ENCODE measurements around the gene CLEC16A.
A peak's percentile ranks its signal among the peaks of the same experiment; 100 is the strongest.

CLEC16A gene, protein sequence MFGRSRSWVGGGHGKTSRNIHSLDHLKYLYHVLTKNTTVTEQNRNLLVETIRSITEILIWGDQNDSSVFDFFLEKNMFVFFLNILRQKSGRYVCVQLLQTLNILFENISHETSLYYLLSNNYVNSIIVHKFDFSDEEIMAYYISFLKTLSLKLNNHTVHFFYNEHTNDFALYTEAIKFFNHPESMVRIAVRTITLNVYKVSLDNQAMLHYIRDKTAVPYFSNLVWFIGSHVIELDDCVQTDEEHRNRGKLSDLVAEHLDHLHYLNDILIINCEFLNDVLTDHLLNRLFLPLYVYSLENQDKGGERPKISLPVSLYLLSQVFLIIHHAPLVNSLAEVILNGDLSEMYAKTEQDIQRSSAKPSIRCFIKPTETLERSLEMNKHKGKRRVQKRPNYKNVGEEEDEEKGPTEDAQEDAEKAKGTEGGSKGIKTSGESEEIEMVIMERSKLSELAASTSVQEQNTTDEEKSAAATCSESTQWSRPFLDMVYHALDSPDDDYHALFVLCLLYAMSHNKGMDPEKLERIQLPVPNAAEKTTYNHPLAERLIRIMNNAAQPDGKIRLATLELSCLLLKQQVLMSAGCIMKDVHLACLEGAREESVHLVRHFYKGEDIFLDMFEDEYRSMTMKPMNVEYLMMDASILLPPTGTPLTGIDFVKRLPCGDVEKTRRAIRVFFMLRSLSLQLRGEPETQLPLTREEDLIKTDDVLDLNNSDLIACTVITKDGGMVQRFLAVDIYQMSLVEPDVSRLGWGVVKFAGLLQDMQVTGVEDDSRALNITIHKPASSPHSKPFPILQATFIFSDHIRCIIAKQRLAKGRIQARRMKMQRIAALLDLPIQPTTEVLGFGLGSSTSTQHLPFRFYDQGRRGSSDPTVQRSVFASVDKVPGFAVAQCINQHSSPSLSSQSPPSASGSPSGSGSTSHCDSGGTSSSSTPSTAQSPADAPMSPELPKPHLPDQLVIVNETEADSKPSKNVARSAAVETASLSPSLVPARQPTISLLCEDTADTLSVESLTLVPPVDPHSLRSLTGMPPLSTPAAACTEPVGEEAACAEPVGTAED

DNA sequence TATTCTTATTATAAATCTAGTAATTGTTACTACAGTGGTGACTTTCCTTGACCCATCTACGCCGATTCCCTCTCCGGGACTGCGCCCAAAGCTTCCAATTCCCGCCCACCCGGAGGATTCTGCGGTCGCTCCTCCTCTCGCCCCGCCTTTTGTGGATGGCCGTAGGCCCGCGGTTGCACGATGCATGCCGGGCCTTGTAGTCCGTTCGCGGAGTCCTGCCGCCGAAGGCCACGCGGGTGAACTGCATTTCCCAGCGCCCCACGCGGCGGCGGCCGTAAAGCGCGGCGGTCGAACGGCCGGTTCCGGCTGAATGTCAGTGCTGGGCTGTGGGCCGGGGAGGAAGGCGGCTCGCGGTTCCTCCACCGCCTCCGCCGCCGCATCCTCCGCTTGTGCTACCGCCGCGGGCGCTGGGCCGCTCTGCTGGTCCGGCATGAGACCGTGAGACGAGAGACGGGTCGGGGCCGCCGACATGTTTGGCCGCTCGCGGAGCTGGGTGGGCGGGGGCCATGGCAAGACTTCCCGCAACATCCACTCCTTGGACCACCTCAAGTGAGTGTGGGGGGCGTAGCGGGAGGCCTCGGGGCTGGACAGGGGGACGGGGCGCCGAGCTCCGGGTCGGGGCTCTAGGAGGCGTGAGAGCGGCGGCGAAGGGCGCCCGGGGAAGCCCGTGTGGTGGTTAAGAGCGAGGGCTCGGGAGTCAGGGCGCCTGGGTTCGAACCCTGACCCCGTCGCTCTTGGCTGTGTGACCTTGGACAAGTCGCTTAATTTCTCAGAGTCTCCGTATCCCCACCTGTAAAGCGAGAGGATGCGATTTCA is at the start of gene CLEC16A:
Gene CLEC16A (plus strand): TSS at position 316 of the 816 bp plus-strand sequence. CDS start 154 bp downstream, at position 470.
- no peaks in the 10 kb centered on the region; the same call in 1 of the 2 replicates for H4K20me1 ChIP-seq (ENCODE audit: insufficient read depth)
- peaks cover 41% of the 10 kb centered on the region; the same call in 1 of the 2 replicates for H3K79me2 ChIP-seq (ENCODE audit: insufficient read depth, low read depth)
- H3K4me3 ChIP-seq (IDR thresholded peaks at IDR 0.05; ENCODE audit: insufficient read depth, low read depth, low read length): peak within 1 kb of the TSS; percentile 42
- no peaks in the 10 kb centered on the region for H3K36me3 ChIP-seq (ENCODE audit: insufficient read depth)
- H3K4me1 ChIP-seq (ENCODE audit: low read depth, poor library complexity, severe bottlenecking): peaks cover 40% of the 10 kb centered on the region
- peak within 1 kb of the TSS; percentile 77 for H2AFZ ChIP-seq (ENCODE audit: low read depth)
- H3K4me2 ChIP-seq: peak within 1 kb of the TSS; percentile 91
- H3K9ac ChIP-seq: peak within 1 kb of the TSS; percentile 64
- no peak within 1 kb of the TSS for H3K27ac ChIP-seq
- TF ChIP-seq, protein P1, sequence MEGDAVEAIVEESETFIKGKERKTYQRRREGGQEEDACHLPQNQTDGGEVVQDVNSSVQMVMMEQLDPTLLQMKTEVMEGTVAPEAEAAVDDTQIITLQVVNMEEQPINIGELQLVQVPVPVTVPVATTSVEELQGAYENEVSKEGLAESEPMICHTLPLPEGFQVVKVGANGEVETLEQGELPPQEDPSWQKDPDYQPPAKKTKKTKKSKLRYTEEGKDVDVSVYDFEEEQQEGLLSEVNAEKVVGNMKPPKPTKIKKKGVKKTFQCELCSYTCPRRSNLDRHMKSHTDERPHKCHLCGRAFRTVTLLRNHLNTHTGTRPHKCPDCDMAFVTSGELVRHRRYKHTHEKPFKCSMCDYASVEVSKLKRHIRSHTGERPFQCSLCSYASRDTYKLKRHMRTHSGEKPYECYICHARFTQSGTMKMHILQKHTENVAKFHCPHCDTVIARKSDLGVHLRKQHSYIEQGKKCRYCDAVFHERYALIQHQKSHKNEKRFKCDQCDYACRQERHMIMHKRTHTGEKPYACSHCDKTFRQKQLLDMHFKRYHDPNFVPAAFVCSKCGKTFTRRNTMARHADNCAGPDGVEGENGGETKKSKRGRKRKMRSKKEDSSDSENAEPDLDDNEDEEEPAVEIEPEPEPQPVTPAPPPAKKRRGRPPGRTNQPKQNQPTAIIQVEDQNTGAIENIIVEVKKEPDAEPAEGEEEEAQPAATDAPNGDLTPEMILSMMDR (conservative IDR thresholded peaks at IDR 0.05; ENCODE audit: low read depth, low read length): no peak
- no peaks in the 10 kb centered on the region for H3K27me3 ChIP-seq (ENCODE audit: insufficient read depth, low read depth)

DNA sequence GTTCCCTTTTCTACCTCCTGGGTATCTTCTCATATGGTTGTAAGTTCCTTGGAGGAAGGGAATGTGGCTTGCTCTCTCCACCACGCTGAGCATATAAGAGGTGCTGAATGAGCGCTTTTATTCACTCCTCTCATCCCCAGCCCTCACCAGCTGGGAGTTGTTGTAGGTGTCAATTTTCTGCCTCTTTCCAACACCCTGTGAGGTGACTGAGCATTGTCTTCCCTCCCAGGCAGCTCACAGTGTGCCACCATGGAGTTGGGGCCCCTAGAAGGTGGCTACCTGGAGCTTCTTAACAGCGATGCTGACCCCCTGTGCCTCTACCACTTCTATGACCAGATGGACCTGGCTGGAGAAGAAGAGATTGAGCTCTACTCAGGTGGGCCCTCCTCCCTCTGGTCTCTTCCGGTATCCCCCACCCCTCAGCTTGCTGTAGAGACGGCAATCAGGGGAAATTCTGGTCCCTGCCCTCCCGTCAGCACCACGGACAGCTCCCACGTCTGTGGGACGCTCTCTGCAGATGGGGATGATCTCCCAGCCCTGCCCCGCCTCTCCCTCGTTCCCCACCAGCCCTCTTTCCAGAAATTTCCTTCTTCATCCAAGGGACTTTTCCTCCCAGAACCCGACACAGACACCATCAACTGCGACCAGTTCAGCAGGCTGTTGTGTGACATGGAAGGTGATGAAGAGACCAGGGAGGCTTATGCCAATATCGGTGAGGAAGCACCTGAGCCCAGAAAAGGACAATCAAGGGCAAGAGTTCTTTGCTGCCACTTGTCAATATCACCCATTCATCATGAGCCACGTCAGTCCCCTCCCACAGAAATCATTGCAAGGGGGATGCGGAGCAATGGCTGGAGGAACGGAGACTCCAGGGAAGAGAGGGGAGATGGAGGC is 49.1 kb upstream of the CLEC16A start:
- Histone ChIP-seq H3K27me3 (ENCODE audit: insufficient read depth, low read depth) (no peaks in the 10 kb centered on the region), H3K9ac (no peak overlapping the region), H3K79me2 (ENCODE audit: insufficient read depth, low read depth) (peaks cover 16% of the 10 kb centered on the region; the same call in 1 of the 2 replicates), H2AFZ (ENCODE audit: low read depth) (no peak overlapping the region), H4K20me1 (ENCODE audit: insufficient read depth) (no peaks in the 10 kb centered on the region), H3K4me1 (ENCODE audit: low read depth, poor library complexity, severe bottlenecking) (peaks cover 23% of the 10 kb centered on the region), H3K4me3 (IDR thresholded peaks at IDR 0.05; ENCODE audit: insufficient read depth, low read depth, low read length) (no peak overlapping the region), H3K4me2 (no peak overlapping the region), H3K27ac (no peak overlapping the region), H3K36me3 (ENCODE audit: insufficient read depth) (no peaks in the 10 kb centered on the region; the same call in 1 of the 2 replicates)
- TF ChIP-seq, protein P1 (conservative IDR thresholded peaks at IDR 0.05; ENCODE audit: low read depth, low read length): no peak

DNA sequence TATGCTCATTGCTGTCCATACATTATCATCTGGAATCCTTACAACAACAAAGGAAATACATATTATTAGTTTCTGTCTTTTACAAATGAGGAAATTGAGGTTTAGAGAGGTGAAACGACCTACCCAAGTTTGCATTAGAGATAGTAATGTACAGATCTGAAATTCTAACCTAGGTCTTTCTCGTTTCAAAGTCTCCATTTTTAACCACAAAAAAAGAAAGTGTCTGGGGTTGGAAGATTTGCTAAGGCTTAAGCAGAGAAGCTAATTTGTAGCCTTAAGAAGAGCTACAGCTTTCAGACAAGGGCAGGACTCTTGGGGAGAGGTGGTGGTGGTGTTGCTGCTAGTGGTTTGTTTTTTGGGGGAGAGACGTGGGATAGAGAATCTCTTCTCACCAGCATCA is 48.2 kb upstream of the CLEC16A start:
- H3K4me3 ChIP-seq (IDR thresholded peaks at IDR 0.05; ENCODE audit: insufficient read depth, low read depth, low read length): no peak overlapping the region
- H3K27ac ChIP-seq: no peak overlapping the region
- peaks cover 16% of the 10 kb centered on the region; the same call in 1 of the 2 replicates for H3K79me2 ChIP-seq (ENCODE audit: insufficient read depth, low read depth)
- no peak overlapping the region for H3K4me2 ChIP-seq
- H2AFZ ChIP-seq (ENCODE audit: low read depth): no peak overlapping the region
- H3K4me1 ChIP-seq (ENCODE audit: low read depth, poor library complexity, severe bottlenecking): peaks cover 16% of the 10 kb centered on the region
- TF ChIP-seq, protein P1 (conservative IDR thresholded peaks at IDR 0.05; ENCODE audit: low read depth, low read length): no peak
- H3K27me3 ChIP-seq (ENCODE audit: insufficient read depth, low read depth): no peaks in the 10 kb centered on the region
- H4K20me1 ChIP-seq (ENCODE audit: insufficient read depth): no peaks in the 10 kb centered on the region
- no peak overlapping the region for H3K9ac ChIP-seq
- no peaks in the 10 kb centered on the region; the same call in 1 of the 2 replicates for H3K36me3 ChIP-seq (ENCODE audit: insufficient read depth)
